Neural cell (in vitro differentiated cells): ENCODE data around the gene COL2A1. TPM values are rescaled to one million over a fixed set of nuclear protein-coding genes. Genes with fewer than 3 reads are reported as not detected.

ENCODE experiments used
- H2AFZ ChIP-seq: fragments of 200-600, 300-800 bp; sonication (generic), shearing (Covaris generic); 2 replicates; pipeline ENCODE4 v1.6.0; 2014; ENCODE audit warnings: low read depth, mild to moderate bottlenecking, antibody characterized with exemption, low read length, moderate library complexity
- H3F3A ChIP-seq: fragments of 200-600 bp; shearing (Covaris generic); 2 replicates; pipeline ENCODE4 v1.6.1; 2016; ENCODE audit warnings: mild to moderate bottlenecking, moderate library complexity, mixed read lengths, antibody characterized with exemption, low read length; ENCODE audit not compliant: insufficient read depth, poor library complexity, severe bottlenecking
- H3K27ac ChIP-seq: fragments of 200-600, 300-800 bp; sonication (generic), shearing (Covaris generic); 2 replicates; pipeline ENCODE4 v1.5.1; 2014; ENCODE audit warnings: mild to moderate bottlenecking, low read length, moderate library complexity
- H3K27me3 ChIP-seq: fragments of 300-800, 200-600 bp; sonication (generic), shearing (Covaris generic); 2 replicates; pipeline ENCODE4 v1.6.0; 2014; ENCODE audit warnings: mild to moderate bottlenecking, low read depth, low read length, moderate library complexity; ENCODE audit not compliant: insufficient read depth
- H3K36me3 ChIP-seq: fragments of 300-800, 200-600 bp; sonication (generic), shearing (Covaris generic); 2 replicates; pipeline ENCODE4 v1.5.1; 2014; ENCODE audit warnings: mild to moderate bottlenecking, antibody characterized with exemption, low read length, moderate library complexity; ENCODE audit not compliant: insufficient read depth
- H3K4me2 ChIP-seq: fragments of 300-800, 200-600 bp; sonication (generic), shearing (Covaris generic); 2 replicates; pipeline ENCODE4 v1.6.0; 2014; ENCODE audit warnings: mild to moderate bottlenecking, low read length
- H3K4me3 ChIP-seq: fragments of 300-800, 200-600 bp; sonication (generic), shearing (Covaris generic); 2 replicates; pipeline ENCODE4 v1.5.1; 2014; ENCODE audit warnings: mild to moderate bottlenecking, low read length, moderate library complexity
- H3K79me2 ChIP-seq: fragments of 200-600 bp; shearing (Covaris generic); replicated peaks from 2 replicates; pipeline ENCODE4 v1.6.0; 2014; ENCODE audit warnings: mild to moderate bottlenecking, low read length, moderate library complexity; ENCODE audit not compliant: insufficient read depth
- H3K9ac ChIP-seq: fragments of 300-800, 200-600 bp; sonication (generic), shearing (Covaris generic); 2 replicates; pipeline ENCODE4 v1.6.1; 2016; ENCODE audit warnings: mild to moderate bottlenecking, low read length, mixed read lengths
- H3K9me2 ChIP-seq: fragments of 200-600 bp; shearing (Covaris generic); 2 replicates; pipeline ENCODE4 v1.6.1; 2016; ENCODE audit warnings: mild to moderate bottlenecking, low read length, mixed read lengths; ENCODE audit not compliant: insufficient read depth
- H3K9me3 ChIP-seq: fragments of 200-600, 300-800 bp; sonication (generic), shearing (Covaris generic); 2 replicates; pipeline ENCODE4 v1.6.1; 2016; ENCODE audit warnings: mild to moderate bottlenecking, mixed run types, low read length, moderate library complexity, mixed read lengths
- H4K20me1 ChIP-seq: fragments of 200-600 bp; shearing (Covaris generic); 2 replicates; pipeline ENCODE4 v1.6.1; 2016; ENCODE audit warnings: mild to moderate bottlenecking, mixed run types; ENCODE audit not compliant: insufficient read depth
- CTCF ChIP-seq: fragments of 450-650 bp; IDR thresholded peaks from 2 replicates; pipeline ENCODE4 v1.5.1; 2014; ENCODE audit warnings: antibody characterized with exemption, mild to moderate bottlenecking, moderate library complexity; ENCODE audit not compliant: poor library complexity, severe bottlenecking
- EP300 ChIP-seq: fragments of 450-650 bp; conservative IDR thresholded peaks from 2 replicates; pipeline ENCODE4 v1.6.1; 2014; ENCODE audit warnings: antibody characterized with exemption, mild to moderate bottlenecking, moderate library complexity; ENCODE audit not compliant: poor library complexity, severe bottlenecking
- EZH2 ChIP-seq: fragments of 200-600, 300-800 bp; shearing (Covaris generic), sonication (generic); IDR thresholded peaks from 2 replicates; pipeline ENCODE4 v1.6.1; 2014; ENCODE audit warnings: antibody characterized with exemption, low read length, borderline replicate concordance, mild to moderate bottlenecking; ENCODE audit not compliant: insufficient read depth, poor library complexity, severe bottlenecking
- MXI1 ChIP-seq: fragments of 450-650 bp; conservative IDR thresholded peaks from 2 replicates; pipeline ENCODE4 v1.6.1; 2014; ENCODE audit warnings: antibody characterized with exemption, mild to moderate bottlenecking; ENCODE audit not compliant: poor library complexity, severe bottlenecking
- POLR2AphosphoS5 ChIP-seq: IDR thresholded peaks from 2 replicates; pipeline ENCODE4 v1.6.1; 2012
- RAD21 ChIP-seq: fragments of 450-650 bp; conservative IDR thresholded peaks from 2 replicates; pipeline ENCODE4 v1.6.1; 2014; ENCODE audit warnings: antibody characterized with exemption, mild to moderate bottlenecking, moderate library complexity
- SMC3 ChIP-seq: fragments of 450-650 bp; conservative IDR thresholded peaks from 2 replicates; pipeline ENCODE4 v1.6.1; 2014; ENCODE audit warnings: antibody characterized with exemption, mild to moderate bottlenecking, moderate library complexity; ENCODE audit not compliant: poor library complexity
- TAF1 ChIP-seq: IDR thresholded peaks from 2 replicates; pipeline ENCODE4 v1.6.1; 2012; ENCODE audit warnings: low read depth
- polyA plus RNA-seq: library from polyadenylated mRNA; depleted of rRNA; stranded (reverse); fragments of >200 nt; gene quantifications from 2 replicates; pipeline ENCODE4 v1.2.3, GENCODE V29; 2014
- TF ChIP-seq, protein P1 (sequence below): IDR thresholded peaks from 2 replicates; pipeline ENCODE4 v1.6.1; 2012; ENCODE audit warnings: borderline replicate concordance

COL2A1 gene
- polyA plus RNA-seq, 1 donor from 2014 or later, result 1.3 TPM

DNA sequence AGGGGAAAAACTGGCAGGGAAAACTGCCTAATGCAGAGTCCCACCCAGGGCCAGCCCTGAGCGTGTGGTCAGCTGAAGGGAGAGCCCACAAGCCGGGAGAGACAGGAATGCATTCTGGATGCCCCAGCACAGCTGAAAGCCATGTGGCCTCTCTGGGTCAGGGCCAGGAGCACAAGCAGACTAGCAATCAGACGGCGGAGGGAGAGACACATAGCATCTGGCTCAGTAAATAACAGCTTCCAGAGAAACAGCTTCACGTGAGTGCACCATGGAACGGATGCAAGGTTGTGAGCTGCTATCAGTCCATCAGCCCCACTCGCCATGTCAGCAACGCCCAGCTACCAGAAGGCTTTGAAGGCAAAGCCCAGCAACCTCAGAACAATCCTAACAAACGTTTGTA lies 69.1 kb downstream of the COL2A1 start:
- Histone ChIP-seq H2AFZ (no peak overlapping the region), H3K27me3 (no peaks in the 10 kb centered on the region)

GRCh38 chr12:47931187-47931586 lies 73.1 kb downstream of the COL2A1 start:
- no peak overlapping the region for H3K27ac ChIP-seq
- no peak overlapping the region for H3K4me3 ChIP-seq
- no peaks in the 10 kb centered on the region for H3K9me2 ChIP-seq
- no peaks in the 10 kb centered on the region for H3K36me3 ChIP-seq
- no peaks in the 10 kb centered on the region for H3K27me3 ChIP-seq
- no peaks in the 10 kb centered on the region for H3K9me3 ChIP-seq
- no peaks in the 10 kb centered on the region for H4K20me1 ChIP-seq
- no peaks in the 10 kb centered on the region for H3K79me2 ChIP-seq
- H3K4me2 ChIP-seq, result no peak overlapping the region
- no peak overlapping the region for H2AFZ ChIP-seq
- TF ChIP-seq EZH2 (no peak), RAD21 (no peak), POLR2AphosphoS5 (no peak), TAF1 (no peak), EP300 (no peak), SMC3 (no peak)
- H3K9ac ChIP-seq, result no peak overlapping the region
- no peaks in the 10 kb centered on the region for H3F3A ChIP-seq

More for the DNA sequence above, 69.1 kb downstream of the COL2A1 start:
- Histone ChIP-seq H3K27ac (no peak overlapping the region), H4K20me1 (no peaks in the 10 kb centered on the region), H3F3A (no peaks in the 10 kb centered on the region), H3K79me2 (no peaks in the 10 kb centered on the region), H3K9me3 (no peaks in the 10 kb centered on the region), H3K4me3 (no peak overlapping the region), H3K9ac (no peak overlapping the region), H3K9me2 (no peaks in the 10 kb centered on the region), H3K36me3 (no peaks in the 10 kb centered on the region), H3K4me2 (no peak overlapping the region)
- TF ChIP-seq, protein P1, sequence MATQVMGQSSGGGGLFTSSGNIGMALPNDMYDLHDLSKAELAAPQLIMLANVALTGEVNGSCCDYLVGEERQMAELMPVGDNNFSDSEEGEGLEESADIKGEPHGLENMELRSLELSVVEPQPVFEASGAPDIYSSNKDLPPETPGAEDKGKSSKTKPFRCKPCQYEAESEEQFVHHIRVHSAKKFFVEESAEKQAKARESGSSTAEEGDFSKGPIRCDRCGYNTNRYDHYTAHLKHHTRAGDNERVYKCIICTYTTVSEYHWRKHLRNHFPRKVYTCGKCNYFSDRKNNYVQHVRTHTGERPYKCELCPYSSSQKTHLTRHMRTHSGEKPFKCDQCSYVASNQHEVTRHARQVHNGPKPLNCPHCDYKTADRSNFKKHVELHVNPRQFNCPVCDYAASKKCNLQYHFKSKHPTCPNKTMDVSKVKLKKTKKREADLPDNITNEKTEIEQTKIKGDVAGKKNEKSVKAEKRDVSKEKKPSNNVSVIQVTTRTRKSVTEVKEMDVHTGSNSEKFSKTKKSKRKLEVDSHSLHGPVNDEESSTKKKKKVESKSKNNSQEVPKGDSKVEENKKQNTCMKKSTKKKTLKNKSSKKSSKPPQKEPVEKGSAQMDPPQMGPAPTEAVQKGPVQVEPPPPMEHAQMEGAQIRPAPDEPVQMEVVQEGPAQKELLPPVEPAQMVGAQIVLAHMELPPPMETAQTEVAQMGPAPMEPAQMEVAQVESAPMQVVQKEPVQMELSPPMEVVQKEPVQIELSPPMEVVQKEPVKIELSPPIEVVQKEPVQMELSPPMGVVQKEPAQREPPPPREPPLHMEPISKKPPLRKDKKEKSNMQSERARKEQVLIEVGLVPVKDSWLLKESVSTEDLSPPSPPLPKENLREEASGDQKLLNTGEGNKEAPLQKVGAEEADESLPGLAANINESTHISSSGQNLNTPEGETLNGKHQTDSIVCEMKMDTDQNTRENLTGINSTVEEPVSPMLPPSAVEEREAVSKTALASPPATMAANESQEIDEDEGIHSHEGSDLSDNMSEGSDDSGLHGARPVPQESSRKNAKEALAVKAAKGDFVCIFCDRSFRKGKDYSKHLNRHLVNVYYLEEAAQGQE, result no peak
- TF ChIP-seq EZH2 (no peak), CTCF (no peak), TAF1 (no peak), MXI1 (no peak), RAD21 (no peak), POLR2AphosphoS5 (no peak), EP300 (no peak), SMC3 (no peak)

DNA sequence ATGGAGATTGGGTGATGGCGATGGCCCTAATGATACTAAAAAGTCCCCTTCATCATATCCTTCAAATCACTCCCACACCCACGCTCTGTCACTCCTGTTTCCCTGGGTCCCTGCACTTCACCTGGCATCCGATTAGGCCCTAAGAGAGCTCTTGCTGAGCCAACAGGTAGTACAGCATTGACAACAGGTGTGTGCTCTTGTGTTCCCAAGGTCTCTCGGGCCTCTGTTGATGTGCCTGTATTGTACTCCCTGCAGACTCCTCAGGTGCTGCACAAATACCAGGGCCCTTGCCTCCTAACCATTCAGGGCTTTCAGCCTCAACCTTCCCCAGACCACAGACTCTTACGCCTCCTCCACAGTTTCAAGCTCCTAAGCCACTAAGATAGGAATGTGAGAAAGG lies 73.6 kb downstream of the COL2A1 start:
- no peaks in the 10 kb centered on the region for H3K36me3 ChIP-seq
- no peak overlapping the region for H3K4me3 ChIP-seq
- no peak overlapping the region for H3K27ac ChIP-seq
- TF ChIP-seq RAD21, result no peak
- TF ChIP-seq SMC3, result no peak
- no peak for TF ChIP-seq EP300
- TF ChIP-seq MXI1, result no peak
- H3K9me3 ChIP-seq, result no peaks in the 10 kb centered on the region
- no peaks in the 10 kb centered on the region for H3K9me2 ChIP-seq
- H4K20me1 ChIP-seq, result no peaks in the 10 kb centered on the region
- H3K9ac ChIP-seq, result no peak overlapping the region
- H3K4me2 ChIP-seq, result no peak overlapping the region
- H2AFZ ChIP-seq, result no peak overlapping the region
- no peaks in the 10 kb centered on the region for H3K27me3 ChIP-seq
- H3K79me2 ChIP-seq, result no peaks in the 10 kb centered on the region
- no peaks in the 10 kb centered on the region for H3F3A ChIP-seq
